Heart left ventricle (tissue), 16 donors: ENCODE measurements around the gene NOM1. TPM values are rescaled to one million over a fixed set of nuclear protein-coding genes. Genes with fewer than 3 reads are reported as not detected.

Source experiments
- ATAC-seq, 4 donors: fragments of 200-7000 bp; cut with Tn5 transposase; one replicate each; pipeline ENCODE4 v1.9.1; 2020 to 2022; ENCODE audit warnings: moderate library complexity in 4 of 4, mild to moderate bottlenecking in 3 of 4, moderate number of reproducible peaks in 1 of 4
- DNase-seq, 5 donors: peaks; one replicate each; pipeline ENCODE4 v3.0.0-alpha.2; 2020
- H3K27ac ChIP-seq, 12 donors: fragments of 200-600 bp; sonication (generic) in 4 of 12; one replicate each; pipeline versions ENCODE4 v1.5.0 to v1.8.0; 2016 to 2022; ENCODE audit warnings: mild to moderate bottlenecking in 2 of 12
- H3K27me3 ChIP-seq, 9 donors: fragments of 200-600 bp; sonication (generic) in 2 of 9; one replicate each; pipeline versions ENCODE4 v1.5.1 to v1.8.0; 2016 to 2022; ENCODE audit warnings: mild to moderate bottlenecking in 3 of 9
- H3K36me3 ChIP-seq, 9 donors: fragments of 200-600 bp; sonication (generic) in 2 of 9; one replicate each; pipeline versions ENCODE4 v1.5.0 to v1.8.0; 2018 to 2022; ENCODE audit warnings: mild to moderate bottlenecking in 2 of 9
- H3K4me1 ChIP-seq, 12 donors: fragments of 200-600 bp; sonication (generic) in 4 of 12; one replicate each; pipeline versions ENCODE4 v1.5.0 to v1.8.0; 2016 to 2022; ENCODE audit warnings: mild to moderate bottlenecking in 3 of 12
- H3K4me3 ChIP-seq, 12 donors: fragments of 200-600 bp; sonication (generic) in 4 of 12; one replicate each; pipeline versions ENCODE4 v1.5.0 to v1.8.0; 2017 to 2022; ENCODE audit warnings: mild to moderate bottlenecking in 9 of 12, moderate library complexity in 4 of 12
- H3K9me3 ChIP-seq, 12 donors: fragments of 200-600 bp; sonication (generic) in 4 of 12; one replicate each; pipeline versions ENCODE4 v1.5.0 to v1.8.0; 2016 to 2022; ENCODE audit warnings: mild to moderate bottlenecking in 1 of 12
- CTCF ChIP-seq, 12 donors: fragments of 200-600 bp; sonication (generic) in 4 of 12; IDR thresholded peaks; one replicate each; pipeline versions ENCODE4 v1.5.0 to v1.8.0; 2018 to 2022; ENCODE audit warnings: antibody characterized with exemption in 12 of 12, mild to moderate bottlenecking in 5 of 12
- POLR2A ChIP-seq, 2 donors: fragments of 450-650 bp; IDR thresholded peaks; one replicate each; pipeline ENCODE4 v1.6.1; 2017; ENCODE audit warnings: antibody characterized with exemption in 2 of 2, mild to moderate bottlenecking in 2 of 2, moderate library complexity in 2 of 2
- WGBS, 4 donors: extraction: QIAGEN DNeasy Blood & Tissue Kit in 2 of 4; methylation state at CpG; one replicate each; pipeline versions ENCODE4 v1.1.5 to v1.1.7; 2013 to 2018; 5-methylcytosine and 5-hydroxymethylcytosine counted together
- intact Hi-C, 10 donors: fragments of 100-400 bp; cut with DNase I; formaldehyde crosslinking; loops; one replicate each; pipeline versions ENCODE4 v1.11.1 to v1.14.2; 2022
- polyA plus RNA-seq, 2 donors: library from polyadenylated mRNA; stranded (reverse); fragments of 200-250 nt; gene quantifications; one replicate each; pipeline ENCODE4 v1.2.3, GENCODE V29; 2013
- total RNA-seq, 9 donors: library from RNA; depleted of rRNA in 2 of 9; stranded (reverse); fragments of >200 nt in 2 of 9; fragmentation: NEBNext Ultra II Directional in 3 of 9; extraction: Animal tissue kit (Norgen Biotek cat#: 25700) in 3 of 9; gene quantifications; one replicate each; pipeline versions ENCODE4 v1.1.0 to v1.2.4, GENCODE V29; 2016 to 2023
- donor health status: ischemic (EF 13 %, LVEDD 7.1; RV severe dilation, severe dysfunction).
- donor health status: healthy with polysubstance abuse.
- donor health status: DM: no; HTN: yes; CAD: no.
- donor health status: DM: no; HTN: no; CAD: no.
- donor health status: ischemic (EF 25% LVEDD 6.9; RV normal size, moderate dysfunction).
- donor health status: ischemic (EF 25% LVEDD 5.7; RV mildly dilated, moderate dysfunction).
- donor health status: healthy.
- donor health status: DM: yes; HTN: yes; CAD: no.
- donor health status: ischemic (EF 35%, LVEDD 5.7; RV mildly dilated, moderate dysfunction).
- donor health status: nonischemic (EF 11% LVEDD 7.7; RV severe dilation, severe dysfunction).
- donor health status: DM: yes; HTN: yes; CAD: no.
- donor health status: PGD.
- donor health status: ischemic (EF 29% LVEDD 5.4; RV normal size, mild dysfunction).
- donor health status: nonischemic (EF 23%, LVEDD 6.1; RV moderate dilation, normal function).

The NOM1 gene
- total and polyA plus RNA-seq, 11 donors: 6.0 to 12.2 (median 9.1) TPM

GRCh38 chr7:157013602-157014549, 64.4 kb downstream of the NOM1 start:
- DNase-seq (no peak), ATAC-seq (no peak)
- Histone ChIP-seq H3K36me3 (no peaks in the 10 kb centered on the region), H3K4me3 (no peak overlapping the region), H3K9me3 (no peaks in the 10 kb centered on the region), H3K4me1 (peaks cover 0 to 35% (median 6%) of the 10 kb centered on the region in 12 donors), H3K27ac (no peak overlapping the region), H3K27me3 (peaks cover 50 to 97% (median 91%) of the 10 kb centered on the region in 9 donors)
- TF ChIP-seq CTCF (IDR thresholded peaks at IDR 0.05) (no peak), POLR2A (IDR thresholded peaks at IDR 0.05) (no peak)
- intact Hi-C loops: no loop called here
- WGBS, 4 donors: 15 to 27% (median 17%) methylated on average over 13 of the region's 13 CpGs

GRCh38 chr7:157014635-157015555, 65.4 kb downstream of the NOM1 start:
- DNase-seq (no peak), ATAC-seq (no peak)
- 17 to 26% (median 19%) methylated on average over 11 to 12 of the region's 12 CpGs for WGBS, 4 donors
- Histone ChIP-seq H3K4me3 (no peak overlapping the region), H3K36me3 (no peaks in the 10 kb centered on the region), H3K9me3 (no peaks in the 10 kb centered on the region), H3K27ac (no peak overlapping the region), H3K4me1 (peaks cover 0 to 35% (median 7%) of the 10 kb centered on the region in 12 donors), H3K27me3 (peaks cover 51 to 99% (median 94%) of the 10 kb centered on the region in 9 donors)
- intact Hi-C loops: no loop called here
- TF ChIP-seq CTCF (IDR thresholded peaks at IDR 0.05): no peak
- TF ChIP-seq POLR2A (IDR thresholded peaks at IDR 0.05): no peak

GRCh38 chr7:157016024-157016351, 66.5 kb downstream of the NOM1 start:
- H3K27me3 ChIP-seq: peaks cover 53 to 100% (median 97%) of the 10 kb centered on the region in 9 donors
- WGBS, 4 donors: 2 to 9% (median 4%) methylated on average over 6 to 11 of the region's 11 CpGs
- ATAC-seq (no peak), DNase-seq (no peak)
- H3K4me3 ChIP-seq: no peak overlapping the region
- H3K36me3 ChIP-seq: no peaks in the 10 kb centered on the region
- H3K4me1 ChIP-seq: peaks cover 0 to 36% (median 10%) of the 10 kb centered on the region in 12 donors
- no peaks in the 10 kb centered on the region for H3K9me3 ChIP-seq
- intact Hi-C loops: no loop called here
- H3K27ac ChIP-seq: no peak overlapping the region
- TF ChIP-seq POLR2A (IDR thresholded peaks at IDR 0.05) (no peak), CTCF (IDR thresholded peaks at IDR 0.05) (no peak)
